Endodermal cell (in vitro differentiated cells): ENCODE data around the gene FXR2. TPM values are rescaled to one million over a fixed set of nuclear protein-coding genes. Genes with fewer than 3 reads are reported as not detected.

ENCODE experiments used
- DNase-seq: peaks from one replicate; pipeline ENCODE4 v3.0.0-alpha.2; 2017
- H3K27ac ChIP-seq: 2 replicates; pipeline ENCODE4 v1.5.1; 2013; ENCODE audit warnings: mild to moderate bottlenecking, low read depth, low read length, moderate library complexity
- H3K27me3 ChIP-seq: 2 replicates; pipeline ENCODE4 v1.6.1; 2013; ENCODE audit warnings: mild to moderate bottlenecking, low read length, moderate library complexity; ENCODE audit not compliant: insufficient read depth, control insufficient read depth, poor library complexity, severe bottlenecking
- H3K36me3 ChIP-seq: 2 replicates; pipeline ENCODE4 v1.7.0; 2013; ENCODE audit warnings: mild to moderate bottlenecking, low read length, moderate library complexity; ENCODE audit not compliant: control insufficient read depth, insufficient read depth
- H3K4me1 ChIP-seq: one replicate; pipeline ENCODE4 v1.7.0; 2013; ENCODE audit warnings: low read length; ENCODE audit not compliant: control insufficient read depth, insufficient read depth
- H3K4me3 ChIP-seq: 2 replicates; pipeline ENCODE4 v1.5.1; 2013; ENCODE audit warnings: mild to moderate bottlenecking, low read length, moderate library complexity
- H3K9ac ChIP-seq: 2 replicates; pipeline ENCODE4 v1.6.1; 2013; ENCODE audit warnings: mild to moderate bottlenecking, low read length, moderate library complexity; ENCODE audit not compliant: poor library complexity, severe bottlenecking; ENCODE audit errors: extremely low read depth
- H3K9me3 ChIP-seq: 2 replicates; pipeline ENCODE4 v1.6.1; 2013; ENCODE audit warnings: mild to moderate bottlenecking, low read length, moderate library complexity; ENCODE audit not compliant: control insufficient read depth
- H3K27ac Mint-ChIP-seq: 2 replicates; pipeline ENCODE4 v1.8.0; 2020; ENCODE audit warnings: mixed read lengths
- H3K27me3 Mint-ChIP-seq: 2 replicates; pipeline ENCODE4 v1.8.0; 2021; ENCODE audit warnings: mild to moderate bottlenecking, mixed read lengths; ENCODE audit not compliant: insufficient read depth
- H3K36me3 Mint-ChIP-seq: 2 replicates; pipeline ENCODE4 v1.8.0; 2020; ENCODE audit warnings: low read depth, mixed read lengths
- H3K4me1 Mint-ChIP-seq: 2 replicates; pipeline ENCODE4 v1.8.0; 2020; ENCODE audit warnings: mixed read lengths
- H3K4me3 Mint-ChIP-seq: 2 replicates; pipeline ENCODE4 v1.8.0; 2020; ENCODE audit warnings: mild to moderate bottlenecking, moderate library complexity, mixed read lengths
- H3K9me3 Mint-ChIP-seq: 2 replicates; pipeline ENCODE4 v1.8.0; 2020; ENCODE audit warnings: mild to moderate bottlenecking, mixed read lengths
- CTCF ChIP-seq: fragments of 200-600 bp; sonication (generic); conservative IDR thresholded peaks from 2 replicates; pipeline ENCODE4 v1.5.0; 2021; ENCODE audit warnings: antibody characterized with exemption, mild to moderate bottlenecking
- WGBS, 2 experiments: methylation state at CpG; one replicate each; pipeline versions ENCODE4 v1.1.5 to v1.1.7; 2013; ENCODE audit warnings: missing lambda C conversion rate in 2 of 2, mixed read lengths in 1 of 2; ENCODE audit not compliant: insufficient coverage in 1 of 2, insufficient read length in 1 of 2; 5-methylcytosine and 5-hydroxymethylcytosine counted together
- total RNA-seq, 2 donors: library from RNA; stranded (reverse); fragmentation: NEBNext Ultra II Directional in 1 of 2; extraction: Animal tissue kit (Norgen Biotek cat#: 25700) in 1 of 2; gene quantifications; 2 replicates in 1 of 2; 3 replicates in 1 of 2; pipeline ENCODE4 v1.2.1, GENCODE V29; 2021

Gene FXR2
- total RNA-seq, 2 donors from 2014 or later = 52.1 to 53.9 TPM

GRCh38 chr17:7651097-7651664 lies 36.5 kb upstream of the FXR2 start:
- peak overlapping the region; percentile 44 for H3K9ac ChIP-seq
- WGBS, 2 experiments = 1 to 3% methylated on average over 15 to 44 of the region's 45 CpGs
- no peaks in the 10 kb centered on the region for H3K9me3 Mint-ChIP-seq
- no peak overlapping the region for H3K27ac Mint-ChIP-seq
- no peaks in the 10 kb centered on the region for H3K4me1 ChIP-seq
- TF ChIP-seq CTCF = no peak
- H3K36me3 ChIP-seq = no peaks in the 10 kb centered on the region
- H3K27me3 ChIP-seq = peaks cover 31% of the 10 kb centered on the region
- H3K27me3 Mint-ChIP-seq = peaks cover 50% of the 10 kb centered on the region
- no peak overlapping the region for H3K27ac ChIP-seq
- H3K4me1 Mint-ChIP-seq = peaks cover 14% of the 10 kb centered on the region
- H3K4me3 Mint-ChIP-seq = peak overlapping the region; percentile 61
- no peak for DNase-seq
- no peaks in the 10 kb centered on the region for H3K9me3 ChIP-seq
- H3K36me3 Mint-ChIP-seq = no peaks in the 10 kb centered on the region
- H3K4me3 ChIP-seq = peak overlapping the region; percentile 80

DNA sequence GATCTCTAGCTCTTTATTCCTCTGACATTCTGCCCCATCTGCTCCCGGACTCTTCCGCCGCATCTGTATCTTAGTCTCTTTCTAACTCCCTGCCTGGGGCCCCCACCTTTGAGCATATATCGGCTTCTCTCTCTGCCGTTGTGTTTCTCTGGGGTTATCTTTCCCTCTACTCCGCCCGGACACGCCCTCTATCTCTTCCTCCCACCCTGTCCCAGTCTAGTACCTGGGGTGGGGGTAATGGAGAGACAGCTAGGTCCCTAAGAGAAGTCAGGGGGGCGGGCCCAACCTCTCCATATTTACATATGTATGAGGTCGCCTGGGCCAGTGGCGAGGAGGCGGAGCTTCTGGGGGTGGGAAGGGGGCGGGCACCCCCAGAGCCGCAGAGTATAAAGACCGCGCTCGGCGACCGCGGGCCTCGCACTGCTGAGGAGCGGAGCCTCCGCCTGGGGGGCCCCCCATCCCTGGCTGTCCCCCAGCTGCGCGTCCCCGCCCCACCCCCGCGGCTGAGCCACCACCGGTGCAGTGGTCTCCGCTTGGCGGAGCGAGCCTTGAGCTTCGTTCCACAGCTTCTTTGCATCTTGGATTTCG lies 35.9 kb upstream of the FXR2 start, which contains the start of gene ATP1B2:
Gene ATP1B2, plus strand, starts transcription at position 418 of the 588 bp plus-strand sequence. CDS start 593 bp downstream, outside the sequence.
- H3K27me3 Mint-ChIP-seq = peaks cover 50% of the 10 kb centered on the region

DNA sequence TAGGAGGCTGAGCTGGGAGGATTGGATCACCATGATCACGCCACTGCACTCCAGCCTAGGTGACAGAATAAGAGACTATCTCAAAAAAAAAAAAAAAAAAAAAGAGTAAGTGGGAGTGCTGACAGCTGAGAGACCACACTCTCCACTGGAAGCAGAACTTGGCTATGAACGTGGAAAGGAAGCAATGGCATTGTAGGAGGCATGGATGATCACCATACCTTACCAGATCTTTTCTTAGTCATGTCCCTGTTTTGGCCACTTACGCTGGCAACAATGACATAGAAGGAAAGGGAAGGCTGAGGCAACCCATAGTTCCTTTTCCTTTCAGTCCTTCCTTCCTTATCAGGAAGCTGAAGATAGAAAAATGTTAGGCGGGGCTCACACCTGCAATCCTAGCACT lies 32.3 kb upstream of the FXR2 start:
- Mint-ChIP-seq H3K4me3 (no peak overlapping the region), H3K27me3 (peaks cover 23% of the 10 kb centered on the region), H3K27ac (no peak overlapping the region), H3K4me1 (peaks cover 12% of the 10 kb centered on the region), H3K9me3 (no peaks in the 10 kb centered on the region), H3K36me3 (no peaks in the 10 kb centered on the region)
- Histone ChIP-seq H3K27ac (no peak overlapping the region), H3K9me3 (no peaks in the 10 kb centered on the region), H3K4me3 (no peak overlapping the region), H3K4me1 (no peaks in the 10 kb centered on the region), H3K27me3 (peaks cover 17% of the 10 kb centered on the region), H3K9ac (no peak overlapping the region), H3K36me3 (no peaks in the 10 kb centered on the region)
- TF ChIP-seq CTCF = no peak
- 92 to 100% methylated on average over 3 to 4 of the region's 4 CpGs for WGBS, 2 experiments
- DNase-seq = no peak

More for the DNA sequence above, 35.9 kb upstream of the FXR2 start, which contains the start of gene ATP1B2:
- peak within 1 kb of the TSS; percentile 80 for H3K4me3 ChIP-seq
- WGBS, 2 experiments = 2 to 4% methylated on average over 17 to 29 of the region's 34 CpGs
- DNase-seq = peak; percentile 98
- Mint-ChIP-seq H3K27ac (no peak within 1 kb of the TSS), H3K4me3 (peak within 1 kb of the TSS; percentile 61), H3K36me3 (no peaks in the 10 kb centered on the region), H3K9me3 (no peaks in the 10 kb centered on the region), H3K4me1 (peaks cover 14% of the 10 kb centered on the region)
- no peaks in the 10 kb centered on the region for H3K4me1 ChIP-seq
- H3K27me3 ChIP-seq = peaks cover 31% of the 10 kb centered on the region
- H3K9me3 ChIP-seq = no peaks in the 10 kb centered on the region
- H3K9ac ChIP-seq = peak within 1 kb of the TSS; percentile 44
- TF ChIP-seq CTCF = no peak
- no peak within 1 kb of the TSS for H3K27ac ChIP-seq
- H3K36me3 ChIP-seq = no peaks in the 10 kb centered on the region
